COLO668 (cell line): ENCODE measurements around the gene TPM2.

Experiments used
- DNase-seq: peaks from one replicate; lab custom pipeline; 2025; ENCODE audit not compliant: unreplicated experiment; lab: John Stamatoyannopoulos, UW

TPM2 gene

GRCh38 chr9:35718721-35719511, 29.2 kb upstream of the TPM2 start:
- no peak for DNase-seq

- no peak for DNase-seq
These were observed 27.6 kb upstream of the TPM2 start for GRCh38 chr9:35717132-35717870.

GRCh38 chr9:35716230-35716629, 26.5 kb upstream of the TPM2 start:
- no peak for DNase-seq

- no peak for DNase-seq
These were observed 25.0 kb upstream of the TPM2 start for GRCh38 chr9:35714579-35715252.

GRCh38 chr9:35714123-35714522, 24.4 kb upstream of the TPM2 start:
- DNase-seq: no peak

- DNase-seq: no peak
These were observed 23.9 kb upstream of the TPM2 start for GRCh38 chr9:35713578-35713977.

- DNase-seq: no peak
These were observed 23.2 kb upstream of the TPM2 start for GRCh38 chr9:35712762-35713400.

GRCh38 chr9:35711501-35712428, 22.0 kb upstream of the TPM2 start:
- DNase-seq: no peak

- no peak for DNase-seq
These were observed 21.2 kb upstream of the TPM2 start for GRCh38 chr9:35710818-35711500.

- no peak for DNase-seq
These were observed 18.4 kb upstream of the TPM2 start for GRCh38 chr9:35708146-35708545.

GRCh38 chr9:35706951-35707350, 17.2 kb upstream of the TPM2 start:
- DNase-seq: no peak

- no peak for DNase-seq
These were observed 16.2 kb upstream of the TPM2 start for GRCh38 chr9:35705836-35706430.

GRCh38 chr9:35705372-35705771, 15.6 kb upstream of the TPM2 start:
- DNase-seq: no peak

- no peak for DNase-seq
These were observed 14.4 kb upstream of the TPM2 start for GRCh38 chr9:35703906-35704672.

- no peak for DNase-seq
These were observed 13.0 kb upstream of the TPM2 start for GRCh38 chr9:35702696-35703095.

- DNase-seq: no peak
These were observed 11.2 kb upstream of the TPM2 start for GRCh38 chr9:35700942-35701341.

- DNase-seq: no peak
These were observed 10.3 kb upstream of the TPM2 start for GRCh38 chr9:35700031-35700430.

- no peak for DNase-seq
These were observed 8.5 kb upstream of the TPM2 start for GRCh38 chr9:35698231-35698630.

- no peak for DNase-seq
These were observed 7.8 kb upstream of the TPM2 start for GRCh38 chr9:35697486-35697885.
